Suppressor macrophage (primary cell): ENCODE measurements around the gene KEL.
"Not testable (repeated sequence)": the region's sequence is repeated elsewhere in the genome, so short reads cannot be mapped to it uniquely, and the experiment has no call there.

ENCODE experiments used
- DNase-seq, 4 experiments: peaks; one replicate each; pipeline ENCODE4 v3.0.0-alpha.2; 2020 to 2022
- total RNA-seq, 17 experiments: gene quantifications; one replicate each; lab custom pipeline; 2026; ENCODE audit warnings: mixed read lengths in 6 of 17, inconsistent platforms in 3 of 17; lab: John Stamatoyannopoulos, UW

Gene KEL
- total RNA-seq, result 1.2 to 7.5 (median 2.5) reads per million in 17 experiments

- DNase-seq, result peak in 2 of 4 experiments; percentile 36 to 52
These were observed at the start of gene KEL for GRCh38 chr7:142961973-142962926. KEL (minus strand) TSS chr7:142962363; CDS start chr7:142962206, 157 bp downstream.

- peak; percentile 83 to 94 (median 89) for DNase-seq
These were observed 46.1 kb upstream of the KEL start for GRCh38 chr7:143008007-143008901.

GRCh38 chr7:143005632-143006260, 43.6 kb upstream of the KEL start:
- no peak for DNase-seq

- DNase-seq, result peak; percentile 38 to 78 (median 62)
These were observed 41.4 kb upstream of the KEL start for GRCh38 chr7:143003393-143004051.

GRCh38 chr7:143002898-143003297, 40.7 kb upstream of the KEL start:
- DNase-seq, result no peak

GRCh38 chr7:143002106-143002505, 39.9 kb upstream of the KEL start:
- DNase-seq, result peak in 3 of 4 experiments; percentile 46 to 56 (median 49)

DNA sequence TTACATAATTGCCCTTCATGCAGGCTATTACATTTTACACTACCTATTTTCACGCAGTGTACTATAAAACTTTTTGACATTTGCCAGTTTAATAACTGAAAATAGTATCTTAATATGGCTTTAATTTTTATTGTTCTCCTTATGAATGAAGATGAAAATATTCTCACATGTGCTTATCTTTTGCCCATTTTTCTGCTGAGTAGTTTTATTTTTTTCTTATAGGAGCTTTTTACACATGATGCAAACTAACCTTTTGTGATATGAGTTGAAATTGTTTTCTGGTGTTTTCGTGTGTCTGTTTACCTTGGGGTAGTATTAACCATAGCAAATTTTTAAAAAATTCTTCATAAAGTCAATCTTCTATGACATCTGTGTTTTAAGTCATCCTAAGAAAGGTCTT, 38.5 kb upstream of the KEL start:
- no peak for DNase-seq

DNA sequence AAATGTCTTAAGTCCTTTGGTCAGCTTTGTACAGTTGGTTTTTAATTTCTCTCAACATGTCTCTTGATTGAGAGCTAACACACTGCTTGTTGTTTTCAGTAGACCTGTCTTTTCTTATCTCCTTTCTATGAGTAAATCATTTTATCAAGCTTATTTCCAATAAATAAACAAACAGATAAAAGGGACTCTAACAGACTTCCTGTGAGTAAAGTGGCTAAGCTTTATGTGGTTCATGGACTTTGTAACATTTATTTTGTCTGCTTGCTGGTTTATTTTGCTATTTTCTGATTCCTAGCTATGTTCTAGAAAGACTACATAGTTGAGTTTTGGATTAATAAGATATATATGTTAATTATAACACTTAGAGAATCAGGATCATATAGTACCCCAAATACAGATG, 37.6 kb upstream of the KEL start:
- DNase-seq, result no peak

DNA sequence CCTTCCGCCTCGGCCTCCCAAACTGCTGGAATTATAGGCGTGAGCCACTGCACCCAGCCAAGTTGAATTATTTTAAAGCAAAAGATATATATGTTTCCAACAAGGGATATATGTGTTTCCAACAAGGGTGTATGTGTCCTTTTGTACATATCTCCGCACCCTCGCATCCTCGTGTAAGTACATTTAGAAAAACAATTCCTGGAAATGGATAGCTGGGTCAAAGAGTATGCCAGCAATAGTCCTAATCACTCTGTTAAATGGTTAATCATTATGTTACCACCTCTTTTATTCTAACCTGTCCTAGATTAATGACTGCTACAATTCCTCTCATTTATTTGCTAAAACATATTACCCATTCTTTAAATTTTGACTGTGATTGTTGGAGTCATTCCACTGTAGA, 36.8 kb upstream of the KEL start:
- no peak for DNase-seq

DNA sequence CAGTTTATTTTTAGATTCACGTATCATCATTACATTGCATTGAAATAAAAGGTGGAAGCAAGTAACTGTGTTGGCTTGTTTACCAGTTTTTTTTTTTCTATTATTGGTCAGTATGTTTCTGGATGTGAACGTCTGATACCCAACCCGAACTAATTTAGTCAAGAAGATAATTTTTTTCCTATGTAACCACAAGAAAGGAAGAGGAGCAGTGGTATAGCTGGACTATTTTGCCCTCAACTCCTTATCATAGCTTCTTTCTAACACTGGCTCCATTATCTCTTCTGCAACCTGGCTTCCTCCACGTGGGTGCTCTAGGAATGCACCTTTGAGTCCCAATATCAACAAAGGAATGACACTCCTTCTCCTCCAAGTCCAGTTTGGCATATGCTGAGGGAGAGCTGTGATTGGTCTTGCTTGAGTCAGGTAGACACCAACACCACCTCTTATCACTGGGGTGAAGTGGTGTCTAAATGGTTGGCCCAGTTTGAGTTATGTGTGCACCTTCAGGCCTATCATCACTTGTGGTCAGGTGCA, 35.4 kb upstream of the KEL start:
- DNase-seq, result no peak

DNA sequence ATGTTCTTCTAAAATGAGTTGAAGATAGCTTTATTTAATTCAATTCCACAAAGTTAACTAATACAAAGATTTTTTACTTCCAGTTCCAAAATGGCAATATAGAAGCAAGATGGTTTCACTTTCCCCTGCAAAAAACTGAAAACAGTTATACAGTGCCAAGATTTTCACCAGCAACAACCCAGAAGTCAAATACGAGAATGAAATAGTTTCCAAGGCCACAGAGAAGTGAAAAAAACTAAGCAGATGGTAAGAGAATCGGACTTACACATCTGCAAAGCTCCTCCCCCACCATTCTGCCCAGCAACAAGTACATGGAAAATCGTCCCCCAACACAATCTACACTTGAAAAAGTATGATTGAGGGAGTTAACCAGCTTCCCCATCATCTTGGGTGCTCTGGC, 30.3 kb upstream of the KEL start:
- DNase-seq, result no peak

- DNase-seq, result no peak
These were observed 22.1 kb upstream of the KEL start for GRCh38 chr7:142984297-142984696.

DNA sequence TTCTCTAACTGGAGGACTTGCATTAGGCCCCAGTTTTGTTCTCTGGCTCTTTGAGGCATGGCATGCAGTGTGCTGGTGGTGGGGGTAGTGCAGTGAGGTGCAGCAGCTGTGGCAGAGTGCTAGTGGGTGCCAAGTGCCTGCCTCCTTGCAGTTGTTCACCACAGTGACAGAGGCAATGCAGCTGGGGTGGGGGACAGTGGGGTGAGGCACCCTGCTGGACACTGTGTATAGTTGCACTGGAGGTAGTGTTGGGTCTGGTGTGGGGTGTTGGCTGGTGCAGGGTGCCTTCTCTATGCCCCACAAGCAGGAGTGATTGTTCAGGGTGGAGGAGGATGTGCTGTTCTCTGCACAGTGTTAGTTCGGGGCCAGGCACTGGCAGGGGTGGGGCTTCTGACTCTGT, 21.7 kb upstream of the KEL start:
- no peak for DNase-seq

GRCh38 chr7:142978402-142978801, 16.2 kb upstream of the KEL start:
- DNase-seq, result not testable (repeated sequence)

GRCh38 chr7:142974626-142975025, 12.5 kb upstream of the KEL start:
- peak; percentile 25 to 50 (median 45) for DNase-seq

DNA sequence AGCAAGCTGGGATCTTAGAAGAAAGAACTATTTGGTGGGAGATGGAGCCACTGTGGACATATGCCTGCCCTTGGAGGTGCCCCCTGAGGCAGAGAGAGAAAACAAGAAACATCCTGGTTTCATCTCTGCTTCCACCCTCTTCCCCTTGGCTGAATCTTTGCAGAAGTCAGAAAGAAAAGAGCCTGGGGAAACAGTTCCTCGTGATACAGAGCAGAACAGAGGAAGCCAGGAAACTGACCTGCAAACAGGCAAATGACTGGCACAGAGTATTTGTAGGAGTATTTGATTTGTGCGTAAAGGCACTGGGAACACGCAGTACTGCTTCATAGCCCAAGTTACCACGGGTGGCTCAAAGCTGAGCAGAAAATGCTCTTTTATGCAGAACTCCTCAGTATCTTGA, 7.0 kb upstream of the KEL start:
- peak; percentile 42 to 78 (median 72) for DNase-seq

DNA sequence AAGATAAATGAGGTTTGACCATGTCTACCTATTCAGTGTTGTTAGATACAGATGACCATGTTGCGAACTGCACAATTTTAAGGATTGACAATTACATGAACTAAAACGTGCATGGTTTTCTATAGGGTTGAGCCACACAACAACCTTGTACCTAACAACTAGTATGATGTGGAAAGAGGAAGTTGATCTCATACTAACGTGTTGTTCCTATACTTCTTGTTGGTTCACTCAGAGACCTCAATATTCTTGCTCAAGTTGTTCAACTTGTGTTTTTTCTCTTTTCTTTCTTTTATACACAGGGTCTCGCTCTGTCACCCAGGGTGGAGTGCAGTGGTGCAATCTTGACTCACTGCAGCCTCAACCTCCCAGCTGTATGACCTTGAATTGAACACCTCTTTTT, 6.1 kb upstream of the KEL start:
- peak in 3 of 4 experiments; percentile 24 to 60 (median 58) for DNase-seq

- peak in 3 of 4 experiments; percentile 5 to 25 (median 19) for DNase-seq
These were observed 2.5 kb upstream of the KEL start for GRCh38 chr7:142964502-142965246.

DNA sequence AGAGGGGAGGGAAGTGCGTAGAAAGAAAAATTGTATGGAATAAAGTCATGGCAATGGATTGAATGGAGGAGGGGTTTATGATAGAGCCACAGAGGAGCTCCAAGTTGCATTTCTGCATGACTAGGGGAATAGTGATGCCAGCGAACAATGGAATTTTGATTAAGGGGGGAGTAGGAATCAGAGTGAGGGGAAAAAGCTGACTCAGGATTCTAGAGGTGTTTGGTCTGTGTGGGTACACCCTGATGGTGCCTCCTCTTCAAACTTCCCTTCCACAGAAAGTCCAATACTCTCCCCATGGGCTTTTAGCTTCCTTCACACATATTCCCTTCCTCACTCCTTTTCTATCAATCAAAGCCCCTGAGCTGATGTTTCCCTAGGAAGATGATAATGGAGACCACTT, 1.8 kb upstream of the KEL start:
- DNase-seq, result no peak

DNA sequence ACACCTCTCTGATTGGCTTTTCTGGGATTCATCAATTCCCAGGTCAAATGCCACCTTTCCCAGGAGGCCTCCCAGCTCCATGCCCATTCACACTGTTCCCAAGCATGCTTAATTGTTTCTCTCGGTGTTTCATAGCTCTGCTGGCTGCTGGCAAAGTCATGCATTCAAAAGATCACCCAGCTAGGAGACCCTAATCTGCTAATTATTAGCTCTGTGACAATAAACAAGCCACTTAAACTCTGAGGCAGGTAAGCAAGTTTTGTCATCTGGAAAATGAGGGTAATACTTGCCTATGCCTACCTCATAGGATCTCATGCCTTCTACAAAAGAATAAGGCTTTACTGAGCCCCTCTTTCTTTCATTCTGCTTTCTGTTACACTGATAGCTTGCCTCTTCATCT, 828 bp upstream of the KEL start:
- no peak for DNase-seq

- no peak for DNase-seq
These were observed 579 bp downstream of the KEL start for GRCh38 chr7:142961595-142961972.
